IPS DF 6.9 (cell line): ENCODE measurements around the gene DGCR8.

ENCODE experiments used
- DNase-seq: peaks from one replicate; pipeline ENCODE4 v3.0.0-alpha.2; 2013; ENCODE audit warnings: low read depth, low spot score
- H3K27ac ChIP-seq: one replicate; pipeline ENCODE4 v1.5.1; 2013; ENCODE audit warnings: low read length, control low read depth
- H3K27me3 ChIP-seq: 2 replicates; pipeline ENCODE4 v1.6.1; 2013; ENCODE audit warnings: mild to moderate bottlenecking, low read length; ENCODE audit not compliant: control insufficient read depth, insufficient read depth
- H3K36me3 ChIP-seq: 2 replicates; pipeline ENCODE4 v1.6.1; 2013; ENCODE audit warnings: low read length; ENCODE audit not compliant: control insufficient read depth, insufficient read depth
- H3K4me1 ChIP-seq: 2 replicates; pipeline ENCODE4 v1.6.1; 2013; ENCODE audit warnings: low read length; ENCODE audit not compliant: control insufficient read depth, insufficient read depth
- H3K4me3 ChIP-seq: 2 replicates; pipeline ENCODE4 v1.5.1; 2013; ENCODE audit warnings: mild to moderate bottlenecking, low read length
- H3K9me3 ChIP-seq: 2 replicates; pipeline ENCODE4 v1.6.1; 2013; ENCODE audit warnings: low read length, inconsistent platforms; ENCODE audit not compliant: control insufficient read depth, insufficient read depth
- WGBS: extraction: QIAGEN DNeasy Blood & Tissue Kit; methylation state at CpG from one replicate; pipeline ENCODE4 v1.1.7; 2013; ENCODE audit warnings: mixed read lengths, missing lambda C conversion rate; ENCODE audit not compliant: insufficient read length, insufficient coverage; 5-methylcytosine and 5-hydroxymethylcytosine counted together

DGCR8 gene

DNA sequence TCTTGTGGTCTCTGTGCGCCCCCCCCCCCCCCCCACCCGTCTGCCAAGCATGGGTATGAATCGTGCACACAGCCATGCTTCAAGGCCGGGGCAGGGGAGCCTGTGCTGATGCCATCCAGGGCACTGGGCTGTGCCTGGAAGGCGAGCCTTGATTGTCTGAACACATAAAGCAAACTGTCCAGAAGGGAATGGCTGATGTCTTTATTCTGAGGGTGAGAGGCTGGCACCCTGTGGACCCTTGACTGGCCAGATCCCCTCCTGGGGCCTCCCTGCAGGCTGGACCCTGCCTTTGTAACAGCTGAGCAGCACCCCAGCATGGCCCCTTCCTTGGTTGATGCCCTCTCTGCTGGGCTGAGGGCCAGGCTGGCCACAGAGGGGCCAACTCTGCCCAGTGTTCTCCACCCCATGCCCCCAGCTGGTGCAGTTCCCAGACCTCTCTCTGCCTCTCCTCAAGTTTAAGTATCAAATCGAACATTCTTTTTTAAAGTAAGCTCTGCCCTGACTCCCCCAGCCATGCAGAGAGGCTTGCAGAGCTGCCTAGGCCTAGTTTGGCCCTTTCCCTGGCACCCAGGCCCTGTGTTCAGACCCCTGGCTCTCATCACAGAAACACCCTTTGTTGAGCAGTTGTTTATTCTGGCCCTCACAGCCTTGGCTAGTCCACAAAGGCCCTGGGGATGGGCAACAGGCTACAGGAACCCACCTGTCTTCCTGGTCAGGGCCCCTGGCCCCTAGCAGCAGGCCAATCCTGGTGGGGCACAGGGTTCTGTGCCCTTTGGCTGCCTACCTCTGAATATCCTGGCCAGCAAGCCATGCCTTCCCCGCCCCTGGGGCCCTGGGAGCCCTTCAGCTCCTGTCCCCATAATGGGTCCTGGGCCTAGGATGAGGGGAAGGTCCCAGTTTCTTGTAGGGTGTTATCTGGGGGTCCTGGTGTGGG is 31.9 kb downstream of the DGCR8 start:
- Histone ChIP-seq H3K27ac (no peak overlapping the region), H3K27me3 (no peaks in the 10 kb centered on the region), H3K4me3 (no peak overlapping the region), H3K4me1 (no peaks in the 10 kb centered on the region), H3K36me3 (peaks cover 67% of the 10 kb centered on the region), H3K9me3 (no peaks in the 10 kb centered on the region)
- no CpG with 5 or more reads among the region's 7 CpGs for WGBS
- no peak for DNase-seq

DNA sequence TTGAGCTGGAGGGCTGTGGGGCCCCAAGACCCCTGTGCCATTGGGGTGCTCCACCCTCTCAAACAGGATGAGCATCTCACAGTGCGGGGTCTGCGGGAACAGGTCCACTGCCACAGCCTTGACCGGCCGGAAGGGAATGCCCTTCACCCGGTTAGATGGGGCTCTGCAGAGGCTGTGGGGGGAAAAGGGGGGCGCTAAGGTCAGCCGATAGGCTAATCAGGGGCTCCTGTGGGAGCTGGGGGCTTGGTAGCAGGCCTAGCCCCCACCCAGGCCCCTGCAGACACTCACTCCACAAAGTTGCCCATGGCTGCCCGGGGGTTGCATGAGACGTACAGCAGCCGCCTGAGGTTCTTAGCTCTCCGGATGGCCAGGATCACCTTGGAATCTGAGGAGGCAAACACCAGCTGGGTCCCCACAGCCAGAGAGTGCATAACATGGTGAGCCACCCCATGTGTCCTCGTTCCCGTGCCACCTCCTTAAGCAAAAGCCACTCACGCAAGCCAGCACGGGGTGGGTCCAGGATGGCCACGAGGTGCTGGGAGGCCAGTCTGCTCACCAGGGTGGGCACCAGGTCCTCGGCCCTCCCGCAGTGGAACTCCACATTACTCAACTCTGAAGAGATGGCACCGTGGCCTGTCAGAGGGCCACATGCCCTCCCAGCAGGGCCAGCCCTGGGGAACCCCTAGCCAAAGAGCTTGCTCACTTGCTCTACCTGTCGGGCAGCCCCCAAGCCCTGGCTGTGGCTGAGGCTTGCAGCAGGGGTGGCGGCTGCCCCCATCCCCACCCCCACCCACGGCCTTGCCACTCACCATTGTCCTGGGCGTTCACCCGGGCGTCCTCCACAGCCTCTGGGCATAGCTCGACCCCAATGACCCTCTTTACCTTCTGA is 32.8 kb downstream of the DGCR8 start:
- no peaks in the 10 kb centered on the region for H3K4me1 ChIP-seq
- no peaks in the 10 kb centered on the region for H3K9me3 ChIP-seq
- no peak overlapping the region for H3K27ac ChIP-seq
- H3K4me3 ChIP-seq = no peak overlapping the region
- H3K27me3 ChIP-seq = no peaks in the 10 kb centered on the region
- WGBS = no CpG with 5 or more reads among the region's 26 CpGs
- H3K36me3 ChIP-seq = peaks cover 58% of the 10 kb centered on the region
- no peak for DNase-seq

DNA sequence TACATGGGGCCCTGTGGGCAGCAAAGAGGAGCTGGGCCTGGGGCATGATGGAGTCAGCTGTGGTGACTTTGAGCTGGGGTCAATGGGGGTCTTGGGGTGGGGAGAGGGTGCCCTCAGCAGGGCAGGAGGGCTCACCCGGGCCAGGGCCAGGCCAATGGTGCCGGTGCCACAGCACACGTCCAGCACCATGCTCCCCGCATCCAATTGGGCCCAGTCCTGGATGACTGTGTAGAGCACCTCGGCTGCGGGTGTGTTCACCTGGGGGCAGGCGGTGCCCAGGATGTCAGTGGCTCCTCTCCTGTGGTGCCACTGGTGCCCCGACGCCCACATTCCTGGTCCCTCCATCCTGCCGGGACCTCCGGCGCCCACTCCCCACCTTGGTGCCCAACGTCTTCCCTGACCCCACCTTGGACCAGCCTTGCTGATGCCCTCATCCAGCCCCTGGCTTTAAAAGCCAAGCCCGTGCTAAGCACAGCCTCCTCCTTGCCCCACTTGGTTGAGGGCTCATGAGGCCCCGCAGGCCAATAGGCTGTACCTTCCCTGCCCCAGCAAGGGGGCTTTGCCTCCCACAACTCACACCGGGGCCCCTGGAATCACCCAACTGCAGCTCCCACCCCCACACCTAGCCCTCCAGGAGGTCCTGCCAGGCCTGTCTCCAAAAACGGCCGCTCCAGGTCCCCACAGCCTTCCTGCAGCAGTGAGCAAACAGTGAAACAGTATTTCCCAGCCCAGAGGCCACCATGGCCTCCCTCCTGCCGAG is 33.7 kb downstream of the DGCR8 start:
- Histone ChIP-seq H3K27me3 (no peaks in the 10 kb centered on the region), H3K9me3 (no peaks in the 10 kb centered on the region), H3K36me3 (peaks cover 50% of the 10 kb centered on the region), H3K4me1 (no peaks in the 10 kb centered on the region), H3K27ac (no peak overlapping the region), H3K4me3 (no peak overlapping the region)
- DNase-seq = no peak
- WGBS = no CpG with 5 or more reads among the region's 19 CpGs

DNA sequence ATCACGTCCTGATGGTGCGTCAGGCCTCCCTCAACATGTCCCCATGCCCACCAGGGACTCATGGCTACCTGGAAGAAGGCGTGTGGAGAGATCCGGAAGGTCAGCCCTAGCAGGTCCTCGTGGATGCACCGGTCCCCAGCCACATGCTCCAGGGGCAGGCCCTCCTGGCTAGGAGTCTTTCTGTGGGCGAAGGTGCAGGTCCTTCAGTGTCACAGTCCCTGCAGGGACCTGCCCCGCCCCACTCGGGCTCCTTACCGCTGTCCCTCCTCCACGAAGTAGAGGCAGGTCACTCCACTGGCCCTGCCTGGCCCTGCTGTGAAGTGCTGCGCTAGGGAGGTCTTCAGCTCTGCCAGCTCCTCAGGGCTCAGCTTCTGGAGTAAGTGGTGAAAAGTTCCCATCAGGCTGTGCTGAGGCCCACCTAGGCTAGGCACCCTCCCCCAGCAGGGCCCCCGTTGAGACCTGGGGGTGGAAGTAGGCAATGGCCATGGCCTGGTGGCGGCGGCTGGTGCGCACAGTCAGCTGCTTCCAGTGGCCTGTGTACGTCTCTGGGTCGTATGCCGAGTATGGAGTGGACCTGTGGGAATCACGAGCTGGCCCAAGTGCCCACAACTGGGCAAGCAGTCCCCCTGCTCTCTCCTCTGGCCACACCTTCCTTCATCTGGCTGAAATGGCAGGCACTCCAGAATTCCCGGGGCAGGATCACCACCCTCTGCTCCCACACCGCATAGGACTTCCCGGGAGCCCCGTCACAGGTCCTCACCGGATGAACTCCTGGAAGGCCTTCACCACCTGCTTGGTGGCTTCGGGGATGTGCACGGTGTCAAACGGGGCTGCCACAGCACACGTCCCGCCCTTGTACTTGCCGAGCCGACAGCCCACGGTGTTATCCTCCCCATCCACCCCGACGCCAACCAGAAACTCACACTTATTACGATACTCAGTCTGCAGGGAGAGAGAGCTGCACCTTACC is 34.8 kb downstream of the DGCR8 start:
- H3K27ac ChIP-seq = no peak overlapping the region
- H3K36me3 ChIP-seq = peaks cover 45% of the 10 kb centered on the region
- no peak overlapping the region for H3K4me3 ChIP-seq
- H3K9me3 ChIP-seq = no peaks in the 10 kb centered on the region
- WGBS = no CpG with 5 or more reads among the region's 36 CpGs
- H3K4me1 ChIP-seq = no peaks in the 10 kb centered on the region
- no peak for DNase-seq
- no peaks in the 10 kb centered on the region for H3K27me3 ChIP-seq

DNA sequence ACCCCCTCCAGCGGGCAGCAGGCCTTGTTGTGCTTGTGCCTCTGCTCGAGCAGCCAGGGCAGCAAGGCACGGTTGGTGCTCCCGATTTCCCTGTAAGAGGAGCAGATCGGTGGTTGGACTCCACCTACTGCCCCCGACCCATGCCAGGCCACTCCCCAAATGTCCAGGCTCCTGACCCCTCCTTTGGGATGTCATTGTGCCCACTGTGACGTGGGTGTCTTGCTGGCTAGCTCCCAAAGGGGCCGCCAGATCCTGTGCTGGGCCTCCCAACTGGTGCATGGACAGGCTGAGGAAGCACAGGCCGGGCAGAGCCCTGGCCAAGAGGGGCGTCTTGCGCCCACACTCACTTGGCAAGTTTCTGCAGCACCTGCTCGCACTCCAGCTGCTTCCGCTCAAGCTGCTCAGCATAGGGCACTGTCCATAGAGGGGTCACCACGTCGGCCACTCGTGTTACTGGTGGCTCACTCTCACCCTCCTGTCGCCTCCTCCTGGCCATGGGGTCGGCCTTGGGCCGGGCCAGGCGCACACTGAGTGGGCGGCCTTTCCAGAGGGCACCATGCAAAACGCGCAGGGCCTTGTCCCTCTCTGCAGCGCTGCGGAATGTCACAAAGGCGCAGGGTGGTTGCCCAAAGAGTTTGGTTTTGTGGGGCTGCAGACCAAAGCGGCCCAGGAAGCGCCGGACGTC is 35.8 kb downstream of the DGCR8 start, which contains the start of gene RANBP1:
TSS of gene RANBP1 (plus strand) at position 414 of the 685 bp plus-strand sequence. CDS start at position 495, 81 bp downstream.
- WGBS = no CpG with 5 or more reads among the region's 30 CpGs
- H3K27ac ChIP-seq = no peak within 1 kb of the TSS
- H3K4me1 ChIP-seq = no peaks in the 10 kb centered on the region
- no peak for DNase-seq
- no peaks in the 10 kb centered on the region for H3K9me3 ChIP-seq
- H3K4me3 ChIP-seq = peak within 1 kb of the TSS; percentile 73; the same call in 1 of the 2 replicates
- no peaks in the 10 kb centered on the region for H3K27me3 ChIP-seq
- peaks cover 49% of the 10 kb centered on the region for H3K36me3 ChIP-seq

DNA sequence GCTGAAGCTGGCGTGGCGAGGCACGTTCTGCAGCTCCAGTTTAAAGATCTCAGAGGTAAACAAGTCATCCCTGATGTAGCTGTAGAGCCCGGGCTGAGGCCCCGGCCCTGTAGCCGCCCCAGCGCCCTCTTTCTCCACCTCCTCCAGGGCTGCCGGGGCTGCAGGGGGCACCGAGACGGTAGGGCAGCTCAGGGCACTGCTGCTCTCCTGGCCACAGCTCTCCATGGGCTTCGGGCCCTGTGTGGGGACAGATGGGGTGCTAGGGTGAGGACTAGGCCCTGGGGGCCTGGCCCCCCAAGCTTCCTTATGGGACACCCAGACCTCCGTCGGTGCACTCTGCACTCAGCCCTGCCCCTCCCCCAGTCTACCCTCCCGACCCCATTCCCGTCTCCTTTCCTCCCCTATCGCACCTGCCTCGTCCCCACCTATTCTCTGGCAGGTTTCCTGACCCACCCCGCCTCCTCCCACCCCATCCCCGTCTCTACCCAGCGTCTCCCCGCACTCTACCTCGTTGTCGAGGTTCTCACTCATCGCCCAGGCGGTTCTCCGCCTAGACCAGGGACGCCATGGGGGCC is 36.4 kb downstream of the DGCR8 start:
- H3K4me1 ChIP-seq = no peaks in the 10 kb centered on the region
- no peak for DNase-seq
- WGBS = no CpG with 5 or more reads among the region's 27 CpGs
- H3K27me3 ChIP-seq = no peaks in the 10 kb centered on the region
- H3K36me3 ChIP-seq = peaks cover 50% of the 10 kb centered on the region
- H3K9me3 ChIP-seq = no peaks in the 10 kb centered on the region
- peak overlapping the region; percentile 73; the same call in 1 of the 2 replicates for H3K4me3 ChIP-seq
- H3K27ac ChIP-seq = no peak overlapping the region

DNA sequence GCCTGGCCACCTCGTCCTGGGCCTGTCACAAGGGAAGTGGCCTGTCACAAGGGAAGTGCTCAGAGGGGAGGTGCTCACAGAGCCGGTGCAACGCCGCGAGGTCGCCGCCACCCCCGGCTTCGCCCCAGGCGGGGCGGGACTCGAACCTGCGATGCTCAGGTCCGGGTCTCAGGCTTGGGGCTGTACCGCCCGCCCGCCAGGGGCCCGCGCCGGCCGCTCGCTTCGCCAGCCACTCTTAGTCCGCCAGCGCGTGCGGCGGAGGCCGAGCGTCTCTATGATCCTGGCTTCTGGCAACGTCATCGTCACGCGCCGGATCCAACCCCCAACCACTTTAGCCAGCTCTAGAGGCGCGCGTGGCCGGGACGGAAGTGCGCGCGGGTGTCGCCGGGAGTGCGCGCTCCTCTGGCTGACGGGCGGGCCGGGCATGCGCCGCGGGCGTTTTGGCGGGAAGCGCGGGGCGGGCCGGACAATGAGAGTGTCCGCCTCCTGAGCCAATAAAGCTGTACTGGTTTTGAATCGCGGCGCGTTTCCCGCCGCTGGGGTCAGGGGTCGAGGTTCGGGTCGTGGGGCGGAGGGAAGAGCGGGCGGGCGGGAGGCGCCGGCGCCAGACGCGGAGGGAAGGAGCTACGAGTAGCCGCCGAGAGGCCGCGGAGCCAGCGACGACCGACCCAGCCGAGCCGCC is 37.1 kb downstream of the DGCR8 start, which contains the start of gene TRMT2A:
TSS of gene TRMT2A (minus strand) at position 276 of the 682 bp plus-strand sequence. CDS start 320 bp downstream, outside the sequence.
- peaks cover 50% of the 10 kb centered on the region for H3K36me3 ChIP-seq
- no peaks in the 10 kb centered on the region for H3K9me3 ChIP-seq
- no CpG with 5 or more reads among the region's 88 CpGs for WGBS
- H3K4me1 ChIP-seq = no peaks in the 10 kb centered on the region
- peak; percentile 98 for DNase-seq
- no peaks in the 10 kb centered on the region for H3K27me3 ChIP-seq
- H3K4me3 ChIP-seq = peak within 1 kb of the TSS; percentile 73
- no peak within 1 kb of the TSS for H3K27ac ChIP-seq

DNA sequence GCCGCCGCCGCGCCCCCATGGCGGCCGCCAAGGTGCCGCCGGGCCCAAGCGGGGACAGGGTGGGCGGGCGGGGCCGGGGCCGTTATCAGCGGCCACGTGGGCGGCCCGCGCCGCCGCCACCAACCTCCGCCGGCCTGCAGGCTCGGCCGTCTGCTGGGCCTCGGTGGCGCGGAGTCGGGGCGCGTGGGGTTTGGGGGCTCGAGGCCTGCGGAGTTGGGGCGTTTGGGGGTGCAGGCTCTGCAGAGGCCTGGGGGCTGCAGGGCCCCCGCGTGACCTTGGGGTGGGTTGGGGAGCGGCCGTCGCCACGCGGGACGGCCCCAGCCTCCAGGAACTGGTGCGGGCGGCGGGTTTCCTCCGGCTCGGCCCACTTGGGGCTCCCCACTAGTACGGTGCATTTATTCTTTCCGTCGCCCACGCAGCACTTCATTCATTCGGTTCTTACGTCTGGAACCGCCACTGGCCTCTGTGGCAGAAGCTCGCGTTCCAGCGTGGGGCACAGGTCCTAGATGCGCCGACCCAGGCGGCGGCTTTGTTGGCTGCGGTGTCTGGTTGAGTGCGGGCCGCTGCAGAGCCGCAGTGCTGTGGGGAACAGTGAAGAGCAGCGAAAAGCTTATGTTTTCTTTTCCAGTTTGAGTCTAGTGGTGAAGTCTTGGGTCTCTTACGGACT is 37.7 kb downstream of the DGCR8 start:
- no CpG with 5 or more reads among the region's 66 CpGs for WGBS
- Histone ChIP-seq H3K27me3 (no peaks in the 10 kb centered on the region), H3K4me1 (no peaks in the 10 kb centered on the region), H3K9me3 (no peaks in the 10 kb centered on the region), H3K4me3 (peak overlapping the region; percentile 73), H3K36me3 (peaks cover 52% of the 10 kb centered on the region), H3K27ac (no peak overlapping the region)
- DNase-seq = no peak
